ENCODE measurements around the gene TSFM.

TSFM gene

DNA sequence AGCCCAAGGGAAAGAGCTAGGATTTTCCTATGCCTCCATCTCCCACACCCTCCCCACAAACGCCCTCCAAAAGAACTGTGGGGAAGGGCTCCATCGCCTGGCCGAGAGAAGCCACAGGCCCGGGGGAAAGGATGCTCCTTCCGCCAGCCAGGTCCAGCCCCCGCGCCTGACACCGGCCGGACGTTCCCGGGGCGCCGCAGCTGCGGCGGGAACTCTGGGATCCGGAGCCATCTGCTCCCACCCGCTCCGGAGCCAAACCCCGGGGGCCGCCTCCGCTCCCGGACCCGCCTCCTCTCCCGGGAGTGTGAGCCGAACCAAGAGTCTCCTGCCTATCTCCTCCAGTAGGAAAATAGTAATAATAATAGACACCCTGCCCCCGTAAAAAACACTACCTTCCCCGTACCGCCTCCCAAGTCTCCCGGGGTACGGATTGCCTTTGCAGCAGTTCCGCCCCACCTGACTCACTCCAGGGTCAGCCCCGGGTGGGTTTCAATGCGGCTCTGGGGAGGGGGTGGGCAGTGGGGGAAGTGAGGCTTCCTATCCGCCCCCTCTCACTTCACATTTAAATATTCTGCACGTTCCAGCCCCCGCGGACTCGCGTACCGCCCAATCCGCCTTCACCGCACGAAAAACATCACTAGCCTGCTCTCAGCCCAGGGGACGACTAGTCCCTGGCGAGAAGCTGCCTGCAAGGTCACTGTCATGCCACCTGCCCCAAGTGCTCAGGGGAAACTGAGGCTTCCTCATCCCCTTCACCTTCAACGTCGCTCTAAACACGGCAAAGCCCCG is 46.4 kb upstream of the TSFM start:
- Histone ChIP-seq H2AFZ (ENCODE audit: low read depth) (no peak overlapping the region), H3K9ac (no peak overlapping the region)

DNA sequence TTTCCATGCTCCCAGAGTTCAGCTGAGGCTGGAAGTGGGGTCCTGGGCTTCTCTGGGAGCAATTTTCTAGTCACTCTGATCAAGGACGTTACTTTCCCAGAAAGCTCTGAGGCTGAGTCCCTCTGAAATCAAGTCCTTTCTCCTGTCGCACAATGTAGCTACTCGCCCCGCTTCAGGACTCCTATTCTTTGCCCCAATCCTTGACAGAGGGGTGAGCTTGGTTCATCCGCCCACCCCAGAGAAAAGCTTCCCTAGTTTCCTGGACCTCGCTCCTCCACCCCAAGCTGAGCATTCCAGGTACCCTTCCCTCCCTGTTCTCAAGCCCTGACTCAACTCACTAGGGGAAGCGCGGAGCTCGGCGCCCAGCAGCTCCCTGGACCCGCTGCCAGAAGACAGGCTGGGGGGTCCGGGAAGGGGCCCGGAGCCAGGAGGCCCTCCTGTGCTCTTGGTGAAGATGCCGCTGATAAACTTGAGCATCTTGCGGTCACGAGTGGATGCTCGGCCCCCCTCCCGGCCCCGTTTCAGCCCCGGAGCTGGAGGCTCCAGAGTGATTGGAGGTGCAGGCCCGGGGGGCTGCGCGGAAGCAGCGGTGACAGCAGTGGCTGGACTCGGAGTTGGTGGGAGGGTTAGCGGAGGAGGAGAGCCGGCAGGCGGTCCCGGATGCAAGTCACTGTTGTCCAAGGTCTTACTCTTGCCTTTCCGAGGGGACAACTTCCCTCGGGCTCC is 45.7 kb upstream of the TSFM start:
- Histone ChIP-seq H3K4me2 (no peak overlapping the region), H3K4me3 (IDR thresholded peaks at IDR 0.05; ENCODE audit: insufficient read depth, low read depth, low read length) (no peak overlapping the region), H3K4me1 (ENCODE audit: low read depth, poor library complexity, severe bottlenecking) (peaks cover 9% of the 10 kb centered on the region), H3K79me2 (ENCODE audit: insufficient read depth, low read depth) (no peaks in the 10 kb centered on the region), H3K27me3 (ENCODE audit: insufficient read depth, low read depth) (peaks cover 10% of the 10 kb centered on the region; the same call in 1 of the 2 replicates), H3K27ac (no peak overlapping the region), H2AFZ (ENCODE audit: low read depth) (no peak overlapping the region), H3K36me3 (ENCODE audit: insufficient read depth) (no peaks in the 10 kb centered on the region), H3K9ac (no peak overlapping the region), H4K20me1 (ENCODE audit: insufficient read depth) (no peaks in the 10 kb centered on the region)
- TF ChIP-seq, protein P1, sequence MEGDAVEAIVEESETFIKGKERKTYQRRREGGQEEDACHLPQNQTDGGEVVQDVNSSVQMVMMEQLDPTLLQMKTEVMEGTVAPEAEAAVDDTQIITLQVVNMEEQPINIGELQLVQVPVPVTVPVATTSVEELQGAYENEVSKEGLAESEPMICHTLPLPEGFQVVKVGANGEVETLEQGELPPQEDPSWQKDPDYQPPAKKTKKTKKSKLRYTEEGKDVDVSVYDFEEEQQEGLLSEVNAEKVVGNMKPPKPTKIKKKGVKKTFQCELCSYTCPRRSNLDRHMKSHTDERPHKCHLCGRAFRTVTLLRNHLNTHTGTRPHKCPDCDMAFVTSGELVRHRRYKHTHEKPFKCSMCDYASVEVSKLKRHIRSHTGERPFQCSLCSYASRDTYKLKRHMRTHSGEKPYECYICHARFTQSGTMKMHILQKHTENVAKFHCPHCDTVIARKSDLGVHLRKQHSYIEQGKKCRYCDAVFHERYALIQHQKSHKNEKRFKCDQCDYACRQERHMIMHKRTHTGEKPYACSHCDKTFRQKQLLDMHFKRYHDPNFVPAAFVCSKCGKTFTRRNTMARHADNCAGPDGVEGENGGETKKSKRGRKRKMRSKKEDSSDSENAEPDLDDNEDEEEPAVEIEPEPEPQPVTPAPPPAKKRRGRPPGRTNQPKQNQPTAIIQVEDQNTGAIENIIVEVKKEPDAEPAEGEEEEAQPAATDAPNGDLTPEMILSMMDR (conservative IDR thresholded peaks at IDR 0.05; ENCODE audit: low read depth, low read length): no peak

More for the DNA sequence above, 46.4 kb upstream of the TSFM start:
- Histone ChIP-seq H3K27ac (no peak overlapping the region), H3K36me3 (ENCODE audit: insufficient read depth) (no peaks in the 10 kb centered on the region), H3K4me1 (ENCODE audit: low read depth, poor library complexity, severe bottlenecking) (peaks cover 7% of the 10 kb centered on the region), H3K79me2 (ENCODE audit: insufficient read depth, low read depth) (no peaks in the 10 kb centered on the region), H3K27me3 (ENCODE audit: insufficient read depth, low read depth) (peaks cover 14% of the 10 kb centered on the region; the same call in 1 of the 2 replicates), H4K20me1 (ENCODE audit: insufficient read depth) (no peaks in the 10 kb centered on the region), H3K4me2 (no peak overlapping the region), H3K4me3 (IDR thresholded peaks at IDR 0.05; ENCODE audit: insufficient read depth, low read depth, low read length) (no peak overlapping the region)
- TF ChIP-seq, protein P1 (conservative IDR thresholded peaks at IDR 0.05; ENCODE audit: low read depth, low read length): no peak

DNA sequence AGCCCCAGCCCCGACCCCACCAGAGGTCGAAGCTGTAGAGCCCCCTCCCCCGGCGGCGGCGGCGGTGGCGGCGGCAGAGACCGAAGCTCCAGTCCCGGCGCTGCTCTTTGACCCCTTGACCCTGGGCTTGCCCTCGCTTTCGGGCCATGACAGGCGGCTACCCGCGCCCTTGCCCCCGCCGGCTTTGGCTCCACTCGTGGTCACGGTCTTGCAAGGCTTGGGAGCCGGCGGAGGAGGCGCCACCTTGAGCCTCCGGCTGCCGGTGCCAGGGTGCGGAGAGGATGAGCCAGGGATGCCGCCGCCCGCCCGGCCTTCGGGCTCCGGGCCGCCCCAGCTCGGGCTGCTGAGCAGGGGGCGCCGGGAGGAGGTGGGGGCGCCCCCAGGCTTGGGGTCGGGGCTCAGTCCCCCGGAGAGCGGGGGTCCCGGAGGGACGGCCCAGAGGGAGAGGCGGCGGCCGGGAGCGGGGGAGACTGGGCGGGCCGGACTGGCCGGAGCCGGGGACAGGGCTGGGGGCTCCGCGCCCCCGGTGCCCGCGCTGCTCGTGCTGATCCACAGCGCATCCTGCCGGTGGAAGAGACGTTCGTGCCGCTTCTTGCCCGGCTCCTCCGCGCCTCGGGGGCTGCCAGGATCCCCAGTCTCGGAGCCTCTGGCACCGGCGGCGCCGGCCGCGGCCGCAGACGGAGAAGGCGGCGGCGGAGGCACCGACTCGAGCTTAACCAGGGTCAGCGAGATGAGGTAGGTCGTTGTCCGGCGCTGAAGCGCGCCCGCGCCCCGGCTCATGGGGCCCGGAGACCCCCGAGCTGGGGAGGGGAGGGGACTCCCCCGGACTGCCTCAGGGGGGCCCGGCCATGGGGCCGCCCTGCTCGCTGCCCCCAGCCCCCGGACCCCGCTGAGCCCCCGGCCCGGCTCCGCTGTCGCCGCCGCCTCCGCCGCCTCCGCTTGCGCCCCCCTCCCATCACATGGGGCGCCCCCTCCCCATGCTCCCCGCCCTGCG is 44.8 kb upstream of the TSFM start:
- no peaks in the 10 kb centered on the region for H3K79me2 ChIP-seq (ENCODE audit: insufficient read depth, low read depth)
- H3K4me2 ChIP-seq: no peak overlapping the region
- no peak overlapping the region for H3K4me3 ChIP-seq (IDR thresholded peaks at IDR 0.05; ENCODE audit: insufficient read depth, low read depth, low read length)
- no peaks in the 10 kb centered on the region for H4K20me1 ChIP-seq (ENCODE audit: insufficient read depth)
- peaks cover 18% of the 10 kb centered on the region for H3K4me1 ChIP-seq (ENCODE audit: low read depth, poor library complexity, severe bottlenecking)
- TF ChIP-seq, protein P1 (conservative IDR thresholded peaks at IDR 0.05; ENCODE audit: low read depth, low read length): no peak
- no peak overlapping the region for H3K9ac ChIP-seq
- H3K27ac ChIP-seq: no peak overlapping the region
- no peaks in the 10 kb centered on the region for H3K36me3 ChIP-seq (ENCODE audit: insufficient read depth)
- H2AFZ ChIP-seq (ENCODE audit: low read depth): no peak overlapping the region
- peaks cover 10% of the 10 kb centered on the region; the same call in 1 of the 2 replicates for H3K27me3 ChIP-seq (ENCODE audit: insufficient read depth, low read depth)

DNA sequence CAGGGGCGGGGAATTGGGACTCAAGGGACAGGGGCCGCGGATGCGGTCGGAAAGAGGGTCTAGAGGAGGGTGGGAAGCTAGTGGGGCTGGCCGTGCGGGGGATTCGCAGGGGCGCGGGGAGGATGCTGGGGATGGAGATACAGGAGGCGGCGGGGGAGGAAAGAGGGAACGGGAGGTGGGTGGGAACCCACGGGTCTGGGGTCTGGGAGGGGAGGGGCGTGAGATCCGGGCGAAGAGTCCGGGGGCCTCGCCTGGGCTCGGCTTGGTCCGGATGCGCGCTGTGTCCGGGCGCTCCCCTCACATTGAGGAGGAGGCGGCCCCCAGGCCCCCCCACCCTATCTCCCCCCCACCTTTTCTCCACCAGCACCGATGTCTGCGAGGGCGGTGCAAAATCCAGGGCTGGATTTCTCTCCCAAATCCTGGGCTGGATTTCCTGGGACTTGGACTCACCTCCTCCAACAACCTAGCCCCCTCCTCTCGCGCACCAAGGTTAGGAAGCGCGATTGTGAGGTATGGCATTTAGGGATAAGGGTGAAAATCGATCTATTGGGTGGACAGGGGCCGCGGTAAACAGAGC is 43.8 kb upstream of the TSFM start, which contains the start of gene AGAP2:
TSS of gene AGAP2 (minus strand) at position 82 of the 577 bp plus-strand sequence. CDS start 496 bp downstream, outside the sequence.
- Histone ChIP-seq H3K9ac (no peak within 1 kb of the TSS), H4K20me1 (ENCODE audit: insufficient read depth) (no peaks in the 10 kb centered on the region), H3K4me1 (ENCODE audit: low read depth, poor library complexity, severe bottlenecking) (peaks cover 26% of the 10 kb centered on the region), H3K36me3 (ENCODE audit: insufficient read depth) (no peaks in the 10 kb centered on the region), H3K4me2 (no peak within 1 kb of the TSS), H3K4me3 (IDR thresholded peaks at IDR 0.05; ENCODE audit: insufficient read depth, low read depth, low read length) (no peak within 1 kb of the TSS), H3K27me3 (ENCODE audit: insufficient read depth, low read depth) (peaks cover 10% of the 10 kb centered on the region; the same call in 1 of the 2 replicates), H3K27ac (no peak within 1 kb of the TSS), H2AFZ (ENCODE audit: low read depth) (no peak within 1 kb of the TSS), H3K79me2 (ENCODE audit: insufficient read depth, low read depth) (no peaks in the 10 kb centered on the region)
- TF ChIP-seq, protein P1 (conservative IDR thresholded peaks at IDR 0.05; ENCODE audit: low read depth, low read length): no peak
